Measurements from ENCODE around the gene C16orf92. TPM values are rescaled to one million over a fixed set of nuclear protein-coding genes. Genes with fewer than 3 reads are reported as not detected.
"Not testable (repeated sequence)": the region's sequence is repeated elsewhere in the genome, so short reads cannot be mapped to it uniquely, and the experiment has no call there.

The C16orf92 gene
- total RNA-seq, 4 donors from 2014 or later, result not detected

DNA sequence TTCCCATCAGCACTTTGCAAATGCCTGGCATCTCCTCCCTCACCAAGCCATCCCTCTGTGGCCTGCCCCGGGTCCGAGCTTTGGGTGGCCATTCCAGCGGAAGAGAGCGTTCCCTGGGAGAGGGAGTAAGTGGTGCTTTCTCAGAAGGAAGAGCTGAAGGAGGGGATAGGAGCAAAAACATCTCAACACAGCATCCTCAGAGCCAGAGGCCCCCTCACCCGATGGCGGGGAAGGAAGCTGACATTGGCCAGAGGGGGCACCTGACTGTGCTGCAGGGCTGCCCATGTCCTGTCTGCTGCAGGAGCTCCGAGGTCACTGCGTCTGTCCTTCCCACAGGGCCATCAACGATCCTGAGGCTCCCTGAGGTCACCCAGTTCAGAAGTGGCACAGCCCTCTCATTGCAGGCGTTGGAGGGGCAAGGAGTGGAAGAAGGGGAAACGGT lies 8.5 kb downstream of the C16orf92 start:
- H3K4me3 ChIP-seq (replicated peaks in 1 of 3), result no peak overlapping the region
- DNase-seq, result no peak
- peaks cover 0 to 5% of the 10 kb centered on the region in 2 donors for H3K4me1 ChIP-seq
- H3K9me3 ChIP-seq, result no peaks in the 10 kb centered on the region
- H3K27ac ChIP-seq, result no peak overlapping the region
- no peak for TF ChIP-seq POLR2A (IDR thresholded peaks at IDR 0.05)
- TF ChIP-seq, protein P1, sequence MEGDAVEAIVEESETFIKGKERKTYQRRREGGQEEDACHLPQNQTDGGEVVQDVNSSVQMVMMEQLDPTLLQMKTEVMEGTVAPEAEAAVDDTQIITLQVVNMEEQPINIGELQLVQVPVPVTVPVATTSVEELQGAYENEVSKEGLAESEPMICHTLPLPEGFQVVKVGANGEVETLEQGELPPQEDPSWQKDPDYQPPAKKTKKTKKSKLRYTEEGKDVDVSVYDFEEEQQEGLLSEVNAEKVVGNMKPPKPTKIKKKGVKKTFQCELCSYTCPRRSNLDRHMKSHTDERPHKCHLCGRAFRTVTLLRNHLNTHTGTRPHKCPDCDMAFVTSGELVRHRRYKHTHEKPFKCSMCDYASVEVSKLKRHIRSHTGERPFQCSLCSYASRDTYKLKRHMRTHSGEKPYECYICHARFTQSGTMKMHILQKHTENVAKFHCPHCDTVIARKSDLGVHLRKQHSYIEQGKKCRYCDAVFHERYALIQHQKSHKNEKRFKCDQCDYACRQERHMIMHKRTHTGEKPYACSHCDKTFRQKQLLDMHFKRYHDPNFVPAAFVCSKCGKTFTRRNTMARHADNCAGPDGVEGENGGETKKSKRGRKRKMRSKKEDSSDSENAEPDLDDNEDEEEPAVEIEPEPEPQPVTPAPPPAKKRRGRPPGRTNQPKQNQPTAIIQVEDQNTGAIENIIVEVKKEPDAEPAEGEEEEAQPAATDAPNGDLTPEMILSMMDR (IDR thresholded peaks at IDR 0.05), result no peak
- H3K27me3 ChIP-seq, result peaks cover 15% of the 10 kb centered on the region
- intact Hi-C loops (cut with DNase I), result no loop called here
- WGBS, 2 donors, result 14 to 24% methylated on average over 7 of the region's 11 CpGs
- no peaks in the 10 kb centered on the region for H3K36me3 ChIP-seq

DNA sequence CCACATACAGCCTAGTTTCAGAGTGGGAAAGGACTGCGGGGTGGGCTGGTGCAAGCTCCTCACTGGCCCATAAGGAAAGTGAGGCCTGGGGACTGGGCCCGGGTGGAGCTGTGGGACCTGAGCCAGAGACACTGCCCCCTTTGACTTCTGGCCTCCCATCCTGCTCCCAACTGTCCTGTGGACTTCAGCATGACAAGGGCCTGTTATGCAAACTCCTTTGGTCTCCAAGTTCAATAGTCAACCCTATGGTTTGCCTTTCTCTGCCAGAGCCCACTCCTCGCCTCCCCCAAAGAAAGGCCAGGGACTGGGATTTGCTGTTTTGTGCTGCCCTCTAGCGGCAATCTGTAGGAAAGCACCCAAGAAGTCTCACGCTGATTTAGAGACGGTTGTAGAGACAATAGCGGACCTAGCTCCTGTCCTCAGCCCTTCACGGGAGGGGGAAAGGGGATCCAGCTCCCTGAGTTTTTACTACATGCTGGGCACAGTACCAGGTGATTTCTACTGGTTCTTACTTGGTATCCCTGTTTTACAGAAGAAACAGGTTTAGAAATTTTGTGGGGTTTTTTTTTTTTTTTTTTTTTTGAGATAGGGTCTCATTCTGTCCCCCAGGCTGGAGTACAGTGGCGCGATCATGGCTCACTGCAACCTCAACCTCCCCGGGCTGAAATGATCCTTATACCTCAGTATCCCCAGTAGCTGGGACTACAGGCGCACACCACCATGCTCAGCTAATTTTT lies 9.3 kb downstream of the C16orf92 start:
- WGBS, 2 donors, result 22% methylated on average over 12 of the region's 12 CpGs
- no peak for TF ChIP-seq POLR2A (IDR thresholded peaks at IDR 0.05)
- TF ChIP-seq, protein P1 (IDR thresholded peaks at IDR 0.05), result peak; percentile 29 to 79 (median 62)
- intact Hi-C loops (cut with DNase I), result no loop called here

DNA sequence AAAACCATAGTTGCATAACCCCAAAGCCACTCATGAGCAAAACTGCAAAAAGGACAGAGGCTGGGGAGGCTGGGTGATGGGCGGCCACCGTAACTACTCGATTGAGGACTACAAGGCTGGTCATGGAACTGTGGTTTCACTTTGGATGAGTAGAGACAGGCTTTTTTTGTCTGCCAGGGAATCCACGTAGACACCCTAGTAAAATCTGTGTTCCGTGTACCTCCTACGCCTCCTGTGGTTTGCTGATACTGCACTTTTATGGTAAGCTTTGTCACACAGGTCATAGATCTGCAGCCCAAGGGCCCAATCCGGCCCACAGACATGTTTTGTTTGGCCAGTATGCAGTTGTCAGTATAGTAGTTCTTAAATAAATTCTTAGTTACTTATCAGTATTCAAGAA lies 10.3 kb downstream of the C16orf92 start:
- TF ChIP-seq, protein P1 (IDR thresholded peaks at IDR 0.05), result peak in 1 of 6 experiments; percentile 2
- no peak for TF ChIP-seq POLR2A (IDR thresholded peaks at IDR 0.05)
- intact Hi-C loops (cut with DNase I), result no loop called here
- Histone ChIP-seq H3K27me3 (peaks cover 15% of the 10 kb centered on the region), H3K36me3 (no peaks in the 10 kb centered on the region), H3K4me3 (replicated peaks in 1 of 3) (no peak overlapping the region), H3K4me1 (peaks cover 0 to 5% of the 10 kb centered on the region in 2 donors), H3K27ac (no peak overlapping the region), H3K9me3 (no peaks in the 10 kb centered on the region)
- peak; percentile 28 to 51 for DNase-seq
- 44 to 46% methylated on average over 7 of the region's 7 CpGs for WGBS, 2 donors

More for the DNA sequence above, 9.3 kb downstream of the C16orf92 start:
- H3K9me3 ChIP-seq, result no peaks in the 10 kb centered on the region
- peaks cover 0 to 5% of the 10 kb centered on the region in 2 donors for H3K4me1 ChIP-seq
- H3K4me3 ChIP-seq (replicated peaks in 1 of 3), result no peak overlapping the region
- H3K36me3 ChIP-seq, result no peaks in the 10 kb centered on the region
- peak; percentile 56 to 57 for DNase-seq
- H3K27me3 ChIP-seq, result peaks cover 15% of the 10 kb centered on the region
- no peak overlapping the region for H3K27ac ChIP-seq

DNA sequence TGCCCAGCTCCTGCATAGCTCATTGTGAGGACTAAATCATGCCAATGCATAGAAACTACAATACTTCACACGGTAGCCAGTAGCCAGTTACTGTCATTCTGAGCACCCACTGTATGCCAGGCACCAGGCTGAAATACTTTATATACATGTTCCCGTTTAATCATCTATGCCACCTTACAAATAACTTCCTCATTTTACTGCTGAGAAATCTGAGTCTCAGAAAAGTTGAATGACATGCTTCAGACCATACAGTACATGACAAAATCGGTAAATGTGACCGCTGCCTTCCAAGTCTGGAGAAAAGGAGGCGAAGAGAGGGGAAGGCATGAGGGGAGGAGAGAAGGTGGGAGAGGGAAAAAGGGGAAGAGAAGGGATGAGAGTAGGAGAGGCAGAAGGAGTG lies 17.2 kb downstream of the C16orf92 start:
- no peaks in the 10 kb centered on the region for H3K9me3 ChIP-seq
- no peaks in the 10 kb centered on the region for H3K4me1 ChIP-seq
- H3K36me3 ChIP-seq, result no peaks in the 10 kb centered on the region
- intact Hi-C loops (cut with DNase I), result no loop called here
- H3K4me3 ChIP-seq (replicated peaks in 1 of 3), result no peak overlapping the region
- H3K27me3 ChIP-seq, result no peaks in the 10 kb centered on the region
- no peak for DNase-seq
- WGBS, 2 donors, result 64 to 81% methylated on average over 5 of the region's 5 CpGs
- H3K27ac ChIP-seq, result no peak overlapping the region
- TF ChIP-seq, protein P1 (IDR thresholded peaks at IDR 0.05), result no peak
- TF ChIP-seq POLR2A (IDR thresholded peaks at IDR 0.05), result no peak

DNA sequence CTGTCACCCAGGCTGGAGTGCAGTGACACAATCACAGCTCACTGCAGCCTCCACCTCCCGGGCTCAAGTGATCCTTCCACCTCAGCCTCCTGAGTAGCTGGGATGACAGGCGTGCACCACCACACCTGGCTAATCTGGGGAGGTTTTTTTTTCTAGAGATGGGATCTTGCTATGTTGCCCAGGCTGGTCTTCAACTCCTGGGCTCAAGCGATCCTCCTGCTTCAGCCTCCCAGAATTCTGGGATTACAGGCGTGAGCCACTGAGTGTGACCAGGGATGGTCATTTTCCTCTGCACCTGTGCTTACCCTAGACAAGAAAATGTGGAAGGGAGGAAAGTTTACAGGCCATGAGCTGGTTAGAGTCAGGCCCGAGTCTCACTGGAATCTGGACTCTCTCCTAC lies 17.7 kb downstream of the C16orf92 start:
- H3K4me3 ChIP-seq (replicated peaks in 1 of 3); H3K9me3 ChIP-seq; intact Hi-C loops (cut with DNase I); H3K4me1 ChIP-seq; H3K36me3 ChIP-seq; H3K27ac ChIP-seq; H3K27me3 ChIP-seq; DNase-seq: not testable (repeated sequence)
- WGBS, 2 donors, result 83 to 87% methylated on average over 5 of the region's 5 CpGs
